Panc1 (cell line): ENCODE measurements around the gene SNX9. TPM values are rescaled to one million over a fixed set of nuclear protein-coding genes. Genes with fewer than 3 reads are reported as not detected.

ENCODE experiments used
- ATAC-seq: fragments of 200-7000 bp; cut with Tn5 transposase; 2 replicates; pipeline ENCODE4 v1.9.1; 2020; ENCODE audit warnings: mild to moderate bottlenecking, moderate library complexity
- BruUV-seq: library from RNA; stranded (reverse); fragments of 400-500 nt; replicated peaks from 2 replicates; lab custom pipeline; 2021; lab: Mats Ljungman, UMichigan
- CTCF ChIA-PET: fragments of 300-600 bp; sonication (Branson Sonifier 250); formaldehyde crosslinking; loops from one replicate; lab custom pipeline; 2022; ENCODE audit warnings: antibody characterized with exemption; lab: Charles Lee
- POLR2A ChIA-PET: fragments of 300-600 bp; sonication (Branson Sonifier 250); formaldehyde crosslinking; loops from one replicate; lab custom pipeline; 2022; ENCODE audit warnings: antibody characterized with exemption; lab: Charles Lee
- DNase-seq: peaks from one replicate; pipeline ENCODE4 v3.0.0-alpha.2; 2010; ENCODE audit warnings: low read depth, low spot score
- H3K27ac ChIP-seq: 2 replicates; pipeline ENCODE4 v1.5.1; 2011; ENCODE audit warnings: mild to moderate bottlenecking, low read length, inconsistent platforms
- H3K27me3 ChIP-seq: fragments of 200-500 bp; sonication (Bioruptor generic); 2 replicates; pipeline ENCODE4 v1.6.0; 2014; ENCODE audit warnings: low read length, inconsistent platforms; ENCODE audit not compliant: control insufficient read depth, insufficient read depth
- H3K36me3 ChIP-seq: fragments of 200-500 bp; sonication (Bioruptor generic); 2 replicates; pipeline ENCODE4 v1.5.1; 2014; ENCODE audit warnings: inconsistent platforms, mild to moderate bottlenecking, low read length, moderate library complexity; ENCODE audit not compliant: control insufficient read depth, insufficient read depth
- H3K4me1 ChIP-seq: 2 replicates; pipeline ENCODE4 v1.5.1; 2011; ENCODE audit warnings: inconsistent platforms, mild to moderate bottlenecking, low read length, moderate library complexity; ENCODE audit not compliant: control insufficient read depth, insufficient read depth
- H3K4me3 ChIP-seq, 2 experiments: 2 replicates each; pipeline ENCODE4 v1.5.1; 2011 to 2012; ENCODE audit warnings: low read depth in 2 of 2, low read length in 2 of 2, mild to moderate bottlenecking in 2 of 2, inconsistent platforms in 1 of 2, moderate library complexity in 1 of 2
- H3K9me3 ChIP-seq: fragments of 200-500 bp; sonication (Bioruptor generic); 2 replicates; pipeline ENCODE4 v1.5.1; 2014; ENCODE audit warnings: low read depth, mild to moderate bottlenecking, inconsistent platforms, low read length, moderate library complexity; ENCODE audit not compliant: control insufficient read depth, insufficient read depth
- CTCF ChIP-seq: fragments of 450-650 bp; IDR thresholded peaks from 2 replicates; pipeline ENCODE4 v1.5.1; 2017; ENCODE audit warnings: mild to moderate bottlenecking
- POLR2AphosphoS5 ChIP-seq: IDR thresholded peaks from 2 replicates; pipeline ENCODE4 v1.6.1; 2012; ENCODE audit warnings: mild to moderate bottlenecking, low read depth, low read length, moderate library complexity
- SIN3A ChIP-seq: IDR thresholded peaks from 2 replicates; pipeline ENCODE4 v1.6.1; 2012; ENCODE audit warnings: low read depth, mild to moderate bottlenecking, low read length, moderate library complexity, borderline replicate concordance; ENCODE audit not compliant: insufficient read depth
- TCF7L2 ChIP-seq: IDR thresholded peaks from 2 replicates; pipeline ENCODE4 v1.6.1; 2011; ENCODE audit warnings: mild to moderate bottlenecking, low read depth, low read length, inconsistent platforms
- in situ Hi-C: cut with HindIII; loops from 2 replicates; pipeline ENCODE4 v1.10.0; 2016; ENCODE audit warnings: low sequenced_read_pairs, low pct_unique_long_range_greater_than_20kb
- intact Hi-C: fragments of 100-400 bp; cut with micrococcal nuclease; formaldehyde crosslinking; loops from one replicate; pipeline ENCODE4 v1.10.0; 2022; ENCODE audit not compliant: unreplicated experiment
- total RNA-seq: library from RNA; stranded (reverse); gene quantifications from one replicate; pipeline ENCODE4 v1.2.1, GENCODE V29; 2021; ENCODE audit not compliant: unreplicated experiment
- TF ChIP-seq, protein P1 (sequence below), 2 experiments: IDR thresholded peaks; 2 replicates each; pipeline ENCODE4 v1.6.1; 2011 to 2012; ENCODE audit warnings: low read depth in 2 of 2, control low read depth in 1 of 2, low read length in 1 of 2, mild to moderate bottlenecking in 1 of 2, moderate library complexity in 1 of 2; ENCODE audit not compliant: insufficient read depth in 1 of 2

The SNX9 gene
- total RNA-seq, 1 experiment from 2014 or later = 46.0 TPM

DNA sequence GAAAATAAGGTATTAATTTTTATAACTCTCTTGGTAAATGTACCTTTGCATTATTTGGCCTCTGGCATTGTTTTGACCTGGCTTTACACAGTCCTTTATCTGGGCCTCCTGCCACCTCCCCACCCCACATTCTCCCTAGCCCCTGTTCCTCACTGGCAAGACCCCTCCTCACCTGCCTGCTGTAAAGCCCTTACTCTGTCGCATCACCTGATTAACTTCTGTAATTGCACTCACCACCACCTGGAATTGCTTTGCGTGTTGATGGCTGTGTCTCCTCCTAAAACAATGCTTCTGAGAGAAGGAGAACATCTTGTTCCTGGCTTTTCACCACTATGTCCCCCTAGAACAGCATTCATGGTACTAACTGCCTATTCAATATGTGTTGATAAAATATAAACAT lies 24.8 kb downstream of the SNX9 start:
- Histone ChIP-seq H3K27me3 (no peaks in the 10 kb centered on the region), H3K36me3 (no peaks in the 10 kb centered on the region), H3K4me3 (no peak overlapping the region), H3K9me3 (peaks cover under 1% of the 10 kb centered on the region; the same call in 1 of the 2 replicates), H3K4me1 (peaks cover 48% of the 10 kb centered on the region), H3K27ac (no peak overlapping the region)
- DNase-seq = no peak
- no TSS peak for BruUV-seq
- TF ChIP-seq, protein P1, sequence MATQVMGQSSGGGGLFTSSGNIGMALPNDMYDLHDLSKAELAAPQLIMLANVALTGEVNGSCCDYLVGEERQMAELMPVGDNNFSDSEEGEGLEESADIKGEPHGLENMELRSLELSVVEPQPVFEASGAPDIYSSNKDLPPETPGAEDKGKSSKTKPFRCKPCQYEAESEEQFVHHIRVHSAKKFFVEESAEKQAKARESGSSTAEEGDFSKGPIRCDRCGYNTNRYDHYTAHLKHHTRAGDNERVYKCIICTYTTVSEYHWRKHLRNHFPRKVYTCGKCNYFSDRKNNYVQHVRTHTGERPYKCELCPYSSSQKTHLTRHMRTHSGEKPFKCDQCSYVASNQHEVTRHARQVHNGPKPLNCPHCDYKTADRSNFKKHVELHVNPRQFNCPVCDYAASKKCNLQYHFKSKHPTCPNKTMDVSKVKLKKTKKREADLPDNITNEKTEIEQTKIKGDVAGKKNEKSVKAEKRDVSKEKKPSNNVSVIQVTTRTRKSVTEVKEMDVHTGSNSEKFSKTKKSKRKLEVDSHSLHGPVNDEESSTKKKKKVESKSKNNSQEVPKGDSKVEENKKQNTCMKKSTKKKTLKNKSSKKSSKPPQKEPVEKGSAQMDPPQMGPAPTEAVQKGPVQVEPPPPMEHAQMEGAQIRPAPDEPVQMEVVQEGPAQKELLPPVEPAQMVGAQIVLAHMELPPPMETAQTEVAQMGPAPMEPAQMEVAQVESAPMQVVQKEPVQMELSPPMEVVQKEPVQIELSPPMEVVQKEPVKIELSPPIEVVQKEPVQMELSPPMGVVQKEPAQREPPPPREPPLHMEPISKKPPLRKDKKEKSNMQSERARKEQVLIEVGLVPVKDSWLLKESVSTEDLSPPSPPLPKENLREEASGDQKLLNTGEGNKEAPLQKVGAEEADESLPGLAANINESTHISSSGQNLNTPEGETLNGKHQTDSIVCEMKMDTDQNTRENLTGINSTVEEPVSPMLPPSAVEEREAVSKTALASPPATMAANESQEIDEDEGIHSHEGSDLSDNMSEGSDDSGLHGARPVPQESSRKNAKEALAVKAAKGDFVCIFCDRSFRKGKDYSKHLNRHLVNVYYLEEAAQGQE (IDR thresholded peaks at IDR 0.05; ENCODE audit: insufficient read depth in 1 of 2, low read depth in 2 of 2, low read length in 1 of 2) = no peak
- TF ChIP-seq TCF7L2 (no peak), POLR2AphosphoS5 (no peak), CTCF (no peak), SIN3A (no peak)
- in situ Hi-C loops (no loop called here), intact Hi-C loops (no loop called here)
- ChIA-PET CTCF (no interaction called here), POLR2A (no interaction called here)
- ATAC-seq = no peak

GRCh38 chr6:157848693-157849092 lies 25.6 kb downstream of the SNX9 start:
- intact Hi-C loops (no loop called here), in situ Hi-C loops (no loop called here)
- H3K27me3 ChIP-seq = no peaks in the 10 kb centered on the region
- ChIA-PET CTCF (no interaction called here), POLR2A (interaction anchor here (0.6 kb wide), 1 partner anchor 84 kb away, joined by 11 read pairs; no protein-coding TSS in a partner anchor)
- no peak for ATAC-seq
- no peak for TF ChIP-seq POLR2AphosphoS5
- TF ChIP-seq TCF7L2 = no peak
- no peak for TF ChIP-seq SIN3A
- TF ChIP-seq CTCF = no peak
- TF ChIP-seq, protein P1 (IDR thresholded peaks at IDR 0.05; ENCODE audit: insufficient read depth in 1 of 2, low read depth in 2 of 2, low read length in 1 of 2) = no peak
- no peak overlapping the region for H3K4me3 ChIP-seq
- DNase-seq = no peak
- peaks cover 3% of the 10 kb centered on the region; the same call in 1 of the 2 replicates for H3K9me3 ChIP-seq
- H3K36me3 ChIP-seq = no peaks in the 10 kb centered on the region
- no peak overlapping the region for H3K27ac ChIP-seq
- H3K4me1 ChIP-seq = peaks cover 48% of the 10 kb centered on the region
- no TSS peak for BruUV-seq
